ENCODE results near the gene CALD1.

DNA sequence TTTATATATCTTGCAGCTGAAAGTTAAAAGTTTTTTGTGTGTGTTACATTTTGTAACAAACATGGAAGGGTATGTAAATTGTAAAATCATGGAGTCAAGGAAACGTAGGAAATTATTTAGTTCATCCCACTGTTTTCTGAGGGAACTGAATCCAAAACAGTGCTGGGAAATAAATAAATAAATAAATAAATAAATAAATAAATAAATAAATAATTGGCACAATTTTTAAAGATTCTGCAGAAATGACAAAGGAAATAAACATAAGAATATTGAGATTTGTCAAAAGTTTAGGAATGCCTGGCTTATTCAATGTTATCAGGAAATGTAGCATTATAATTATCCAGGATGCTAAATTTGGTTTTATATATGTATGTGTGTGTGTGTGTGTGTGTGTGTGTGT, 115.5 kb downstream of the CALD1 start:
- TF ChIP-seq, protein P1, sequence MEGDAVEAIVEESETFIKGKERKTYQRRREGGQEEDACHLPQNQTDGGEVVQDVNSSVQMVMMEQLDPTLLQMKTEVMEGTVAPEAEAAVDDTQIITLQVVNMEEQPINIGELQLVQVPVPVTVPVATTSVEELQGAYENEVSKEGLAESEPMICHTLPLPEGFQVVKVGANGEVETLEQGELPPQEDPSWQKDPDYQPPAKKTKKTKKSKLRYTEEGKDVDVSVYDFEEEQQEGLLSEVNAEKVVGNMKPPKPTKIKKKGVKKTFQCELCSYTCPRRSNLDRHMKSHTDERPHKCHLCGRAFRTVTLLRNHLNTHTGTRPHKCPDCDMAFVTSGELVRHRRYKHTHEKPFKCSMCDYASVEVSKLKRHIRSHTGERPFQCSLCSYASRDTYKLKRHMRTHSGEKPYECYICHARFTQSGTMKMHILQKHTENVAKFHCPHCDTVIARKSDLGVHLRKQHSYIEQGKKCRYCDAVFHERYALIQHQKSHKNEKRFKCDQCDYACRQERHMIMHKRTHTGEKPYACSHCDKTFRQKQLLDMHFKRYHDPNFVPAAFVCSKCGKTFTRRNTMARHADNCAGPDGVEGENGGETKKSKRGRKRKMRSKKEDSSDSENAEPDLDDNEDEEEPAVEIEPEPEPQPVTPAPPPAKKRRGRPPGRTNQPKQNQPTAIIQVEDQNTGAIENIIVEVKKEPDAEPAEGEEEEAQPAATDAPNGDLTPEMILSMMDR (IDR thresholded peaks at IDR 0.05; ENCODE audit: insufficient read depth, low read length, poor library complexity, severe bottlenecking): no peak
- TF ChIP-seq EZH2phosphoT487 (conservative IDR thresholded peaks at IDR 0.05; ENCODE audit: low read length): no peak

All from SU-DHL-6 (cell line).